MV-4-11 (cell line): ENCODE data around the gene TOM1L1.

Source experiments
- DNase-seq: peaks from one replicate; lab custom pipeline; 2025; lab: John Stamatoyannopoulos, UW

Gene TOM1L1

DNA sequence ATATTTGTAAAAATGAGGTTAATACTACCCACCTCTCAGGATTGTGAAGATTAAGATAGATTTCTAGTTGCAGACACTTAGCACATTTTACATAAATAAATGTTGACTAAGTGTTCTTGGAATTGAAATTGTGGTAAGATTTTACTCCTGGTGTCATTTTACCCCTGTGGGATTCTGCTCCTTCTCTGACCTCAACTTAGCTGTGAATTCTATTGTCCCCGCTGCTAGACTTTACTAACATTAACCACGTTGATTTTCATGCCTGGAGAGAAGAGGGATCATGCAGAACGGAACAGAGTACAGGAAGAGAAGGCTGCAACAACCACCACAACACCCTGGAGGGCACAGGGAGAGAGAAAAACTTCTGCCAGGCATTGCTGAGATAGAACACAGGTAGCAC lies 2.1 kb upstream of the TOM1L1 start:
- DNase-seq = no peak

DNA sequence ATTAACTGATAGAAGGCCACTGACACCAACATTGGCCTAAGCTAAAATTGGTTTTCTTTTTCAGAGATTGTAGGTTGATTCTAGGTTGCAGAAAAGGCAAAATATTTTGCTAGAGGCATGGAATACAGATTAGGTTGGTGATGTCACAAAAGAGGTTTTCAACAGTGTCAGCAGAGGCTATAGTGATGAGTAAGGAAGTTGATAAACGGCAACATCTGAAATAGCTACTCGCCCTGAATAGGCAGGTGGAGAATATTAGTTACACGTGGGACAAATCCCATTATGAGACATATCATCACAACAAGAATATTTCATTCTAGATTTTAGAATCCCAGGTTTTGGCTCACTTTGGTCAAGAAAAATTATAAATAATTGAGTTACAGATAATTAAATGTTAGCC lies 1.5 kb upstream of the TOM1L1 start:
- no peak for DNase-seq

DNA sequence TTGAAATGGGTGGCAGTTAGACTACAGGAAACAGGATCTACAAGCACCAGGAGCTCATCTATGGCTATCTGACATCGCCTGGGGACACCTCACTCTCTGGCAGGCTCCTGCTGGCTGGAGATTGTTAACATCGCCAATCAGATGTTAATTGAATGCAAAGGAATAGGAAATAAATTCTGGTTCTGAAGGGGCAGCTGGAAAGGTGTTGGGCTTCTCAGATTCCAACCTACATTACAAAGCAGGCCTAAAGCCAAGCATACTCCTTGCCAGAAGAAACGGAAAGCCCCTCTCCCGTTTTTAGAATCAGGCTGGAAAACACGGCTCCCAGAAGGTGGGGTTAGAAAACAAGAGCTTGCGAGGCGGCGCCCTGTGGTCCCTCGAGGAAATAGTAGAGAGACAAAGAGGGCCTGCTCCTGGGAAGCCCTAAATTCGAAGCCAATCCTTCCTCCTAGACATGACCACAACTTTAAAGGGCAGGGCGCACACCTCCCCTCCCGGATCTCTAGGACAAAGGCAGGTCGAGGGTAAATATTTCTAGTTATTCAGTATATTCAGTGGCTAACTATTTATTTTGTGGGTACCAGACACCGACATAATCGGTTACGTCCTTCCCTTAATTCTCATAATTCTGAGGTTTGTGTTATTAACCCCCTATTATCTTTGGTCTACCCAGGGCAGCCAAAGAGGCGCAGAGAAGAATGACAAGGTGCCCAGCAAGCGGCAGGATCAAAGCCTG lies 763 bp upstream of the TOM1L1 start:
- no peak for DNase-seq

DNA sequence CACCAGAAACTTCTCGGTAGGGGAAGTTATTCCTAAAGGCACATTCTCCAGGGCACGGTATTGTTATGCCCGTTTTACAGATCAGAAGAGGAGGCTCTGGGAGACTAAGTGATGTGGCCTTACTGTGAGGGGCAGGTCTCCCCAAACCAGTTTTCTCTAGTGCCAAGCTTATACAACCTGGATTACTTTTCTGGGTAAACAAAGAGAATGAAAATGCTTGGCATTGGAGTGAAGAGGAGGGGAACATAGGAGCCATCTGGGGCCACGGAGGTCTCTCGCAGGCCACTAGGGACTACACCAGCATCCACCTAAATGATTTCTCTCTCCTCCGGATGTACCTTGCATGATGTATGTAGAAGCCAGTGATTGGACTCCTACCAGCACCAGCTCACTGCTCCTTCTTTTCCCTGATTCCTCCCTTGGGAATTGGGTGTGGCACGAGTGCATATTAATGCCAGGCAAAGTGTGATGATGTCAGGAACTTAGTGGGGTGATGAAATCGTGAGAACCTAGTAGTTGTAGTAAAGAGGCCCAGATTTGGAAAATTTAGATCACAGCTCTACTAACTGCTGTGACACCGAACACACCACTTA lies 674 bp downstream of the TOM1L1 start:
- DNase-seq = no peak

GRCh38 chr17:54902017-54902416 lies 1.4 kb downstream of the TOM1L1 start:
- no peak for DNase-seq

DNA sequence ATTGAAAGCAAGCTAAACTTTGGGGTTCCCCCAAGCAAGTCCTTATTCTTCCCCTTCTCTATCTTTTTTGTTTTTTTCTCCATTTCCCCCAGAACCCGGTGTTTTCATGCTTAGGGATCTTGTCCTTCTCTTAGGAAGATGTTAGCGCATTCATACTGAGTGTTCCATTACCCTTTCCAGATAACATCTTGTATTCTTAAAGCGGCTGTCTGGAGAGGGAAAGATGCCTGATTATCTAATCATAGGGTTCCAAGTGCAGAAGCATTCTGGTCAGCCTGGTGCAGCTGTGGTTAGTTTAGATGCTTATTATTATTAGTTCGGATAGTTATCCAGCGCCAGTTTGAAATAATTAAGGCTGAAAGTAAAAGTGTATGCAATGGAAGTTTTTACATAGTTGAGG lies 2.0 kb downstream of the TOM1L1 start:
- DNase-seq = no peak

DNA sequence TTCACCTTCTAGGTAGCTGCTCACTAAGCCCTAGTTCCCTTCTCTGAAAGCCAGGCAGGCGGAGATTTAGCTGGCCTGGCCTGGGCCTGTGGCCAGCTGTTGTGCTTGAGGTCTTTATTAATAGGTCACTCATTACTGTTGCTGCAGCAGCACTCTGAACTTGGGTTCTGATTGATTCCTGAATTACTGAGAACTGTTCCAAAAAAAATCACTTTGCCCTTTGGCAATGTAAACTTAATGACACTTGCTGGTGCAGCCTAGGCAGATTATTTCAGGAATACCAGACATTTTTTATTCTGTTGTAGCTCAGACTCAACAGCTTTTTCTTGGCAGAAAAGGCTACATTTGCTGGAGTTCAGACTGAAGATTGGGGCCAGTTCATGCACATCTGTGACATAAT lies 2.7 kb downstream of the TOM1L1 start:
- no peak for DNase-seq

DNA sequence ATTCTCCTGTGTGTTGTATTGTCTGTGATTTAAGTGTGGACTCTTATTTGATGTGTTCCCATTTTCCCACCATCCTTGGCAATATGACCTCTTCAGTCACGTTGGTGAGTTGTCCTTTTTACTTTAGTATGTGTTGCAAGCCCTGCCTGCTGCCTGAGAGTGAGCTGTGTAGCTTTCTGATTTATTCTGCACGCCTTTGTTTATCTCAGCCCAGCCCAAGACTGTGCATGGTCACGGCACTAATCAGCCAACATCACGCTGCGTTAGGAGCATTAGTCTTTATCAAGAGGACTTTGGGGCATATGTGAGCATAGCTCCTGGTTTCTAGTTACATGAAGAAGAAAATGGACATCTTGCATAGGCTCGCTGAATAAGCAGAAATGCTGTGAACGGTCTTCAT lies 6.0 kb downstream of the TOM1L1 start:
- no peak for DNase-seq

GRCh38 chr17:54907376-54907775 lies 6.7 kb downstream of the TOM1L1 start:
- no peak for DNase-seq

GRCh38 chr17:54909766-54910165 lies 9.1 kb downstream of the TOM1L1 start:
- DNase-seq = no peak

- no peak for DNase-seq
Observed at GRCh38 chr17:54916721-54917120, 16.1 kb downstream of the TOM1L1 start.

GRCh38 chr17:54919425-54919824 lies 18.8 kb downstream of the TOM1L1 start:
- no peak for DNase-seq

GRCh38 chr17:54920819-54921218 lies 20.2 kb downstream of the TOM1L1 start:
- DNase-seq = no peak

DNA sequence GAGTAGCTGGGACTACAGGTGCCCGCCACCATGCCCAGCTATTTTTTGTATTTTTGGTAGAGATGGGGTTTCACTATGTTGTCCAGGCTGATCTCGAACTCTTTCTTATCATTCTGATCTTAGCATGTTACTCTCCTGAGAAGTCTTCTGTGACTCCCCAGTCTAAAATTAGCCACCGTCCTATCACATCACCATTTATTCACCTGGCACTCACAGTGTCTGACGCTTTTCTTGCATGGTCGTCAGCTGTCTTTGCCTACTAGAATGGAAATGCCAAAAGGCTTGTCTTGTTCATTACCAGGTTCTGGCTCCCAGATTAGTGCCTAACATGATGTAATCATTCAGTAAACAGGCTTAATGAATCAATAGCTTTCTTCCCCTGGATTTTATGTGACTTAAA lies 23.8 kb downstream of the TOM1L1 start:
- DNase-seq = no peak

DNA sequence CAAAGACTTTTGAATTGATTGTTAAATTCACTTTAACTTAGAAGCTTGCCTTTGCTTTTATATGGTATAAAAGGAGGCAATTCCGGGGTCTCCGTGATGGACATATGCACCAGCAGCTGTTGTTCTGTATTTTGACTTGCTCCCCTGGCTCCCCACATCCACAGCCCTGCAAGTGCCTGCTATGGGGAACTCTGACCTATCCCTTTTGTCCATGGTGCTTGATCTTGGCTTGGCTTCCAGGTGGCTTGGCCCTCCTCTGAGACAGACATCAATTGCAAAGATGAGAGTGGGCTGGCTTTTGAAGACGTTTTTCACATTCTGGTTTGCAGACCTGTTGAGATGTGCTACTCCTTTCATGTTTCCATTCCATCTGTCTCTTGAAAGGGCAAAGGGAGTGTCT lies 26.9 kb downstream of the TOM1L1 start:
- no peak for DNase-seq

GRCh38 chr17:54932711-54933110 lies 32.1 kb downstream of the TOM1L1 start:
- DNase-seq = no peak

DNA sequence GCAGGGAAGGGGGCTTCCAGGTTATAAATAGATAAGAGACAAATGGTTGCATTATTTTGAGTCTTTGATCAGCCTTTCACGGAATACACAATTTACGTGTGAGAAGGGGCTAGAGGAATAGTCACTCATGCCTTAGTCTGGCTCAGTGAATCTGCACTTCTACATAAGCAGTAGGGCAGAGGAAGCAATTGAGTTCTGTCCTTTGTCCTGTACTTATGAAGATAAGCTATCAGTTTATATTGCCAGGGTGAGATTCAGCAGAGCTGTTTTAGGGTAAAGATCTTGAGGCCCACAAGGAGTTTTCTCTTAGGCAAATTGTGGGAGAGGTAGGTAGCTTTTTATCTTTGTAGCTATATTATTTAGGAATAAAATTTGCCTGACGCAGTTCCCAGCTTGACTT lies 33.3 kb downstream of the TOM1L1 start:
- DNase-seq = no peak

- DNase-seq = no peak
Observed at GRCh38 chr17:54935471-54935870, 34.8 kb downstream of the TOM1L1 start.

DNA sequence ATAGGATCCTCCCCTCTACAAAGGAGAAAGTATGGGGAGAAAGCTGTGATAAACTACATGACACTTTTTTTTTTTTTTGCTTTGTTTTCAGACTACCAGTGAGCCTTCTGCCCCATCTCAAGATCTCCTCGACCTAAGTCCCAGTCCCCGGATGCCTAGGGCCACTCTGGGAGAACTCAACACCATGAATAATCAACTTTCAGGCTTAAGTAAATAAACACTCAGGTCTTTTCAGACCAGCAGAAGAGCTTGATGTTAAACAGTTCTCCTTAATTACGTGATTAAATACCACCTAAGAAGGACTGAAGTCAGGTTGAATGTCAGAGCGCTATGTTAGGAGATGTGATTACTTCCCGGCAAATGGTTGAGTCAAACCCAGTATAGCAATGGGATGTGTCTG lies 36.4 kb downstream of the TOM1L1 start:
- DNase-seq = no peak

DNA sequence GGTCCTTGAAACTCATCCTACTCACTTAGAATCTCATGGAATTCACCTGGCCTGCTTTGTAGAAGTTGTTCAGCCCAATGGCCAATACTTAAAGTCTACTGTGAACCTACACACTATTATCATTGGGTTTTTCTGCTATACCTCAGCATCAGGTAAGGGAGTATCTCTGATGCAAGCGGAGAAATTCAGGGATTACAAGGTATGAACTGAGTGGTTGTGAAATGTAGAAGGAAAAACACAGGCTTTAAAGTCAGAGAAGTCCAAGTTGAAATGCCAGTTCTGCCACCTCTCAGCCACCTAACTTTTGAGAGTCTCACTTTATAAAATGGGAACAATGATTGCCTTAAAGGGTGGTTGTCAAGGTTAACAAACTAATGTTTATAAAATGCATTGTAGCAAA lies 36.8 kb downstream of the TOM1L1 start:
- DNase-seq = no peak

DNA sequence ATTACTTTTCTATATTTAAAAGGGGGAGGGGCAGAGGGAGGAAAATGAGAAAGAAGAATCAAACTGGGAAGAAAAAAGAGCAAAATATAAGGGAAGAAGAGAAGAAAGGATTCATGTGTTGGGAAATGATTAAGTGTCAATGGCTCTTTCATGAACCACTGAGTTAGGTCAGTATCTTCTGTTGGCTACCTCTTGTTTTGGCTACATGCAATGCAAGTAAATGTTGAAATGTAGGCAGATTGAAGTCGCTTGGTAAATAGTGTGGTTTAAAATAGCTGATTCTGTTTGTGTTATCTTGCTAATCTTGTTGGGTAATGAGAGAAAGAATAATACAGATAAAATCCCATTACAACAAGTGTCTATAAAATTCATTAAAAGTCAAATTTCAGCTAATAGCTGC lies 40.6 kb downstream of the TOM1L1 start:
- no peak for DNase-seq

- DNase-seq = no peak
Observed at GRCh38 chr17:54944796-54945195, 44.1 kb downstream of the TOM1L1 start.

- no peak for DNase-seq
Observed at GRCh38 chr17:54945231-54945630, 44.6 kb downstream of the TOM1L1 start.

- no peak for DNase-seq
Observed at GRCh38 chr17:54945671-54946070, 45.0 kb downstream of the TOM1L1 start.
